Measurements from ENCODE around the gene THAP12. TPM values are rescaled to one million over a fixed set of nuclear protein-coding genes. Genes with fewer than 3 reads are reported as not detected.

THAP12 gene
- total RNA-seq, 1 donor = 44.5 TPM

GRCh38 chr11:76369406-76369805 is 11.5 kb downstream of the THAP12 start:
- Histone ChIP-seq H3K4me1 (ENCODE audit: insufficient read depth, low read length) (peaks cover 14% of the 10 kb centered on the region), H3K9me3 (ENCODE audit: low read depth, low read length) (no peaks in the 10 kb centered on the region), H3K4me3 (ENCODE audit: insufficient read depth, low read length) (no peak overlapping the region), H2AFZ (ENCODE audit: low read length) (no peak overlapping the region), H3K36me3 (ENCODE audit: insufficient read depth, low read length) (no peaks in the 10 kb centered on the region), H3K79me2 (ENCODE audit: insufficient read depth, low read length) (peaks cover 92% of the 10 kb centered on the region), H3K27me3 (ENCODE audit: insufficient read depth, low read length) (no peaks in the 10 kb centered on the region), H3K27ac (ENCODE audit: low read depth, low read length) (no peak overlapping the region), H4K20me1 (ENCODE audit: insufficient read depth, low read length) (peaks cover 16% of the 10 kb centered on the region), H3K4me2 (ENCODE audit: insufficient read depth, low read length) (no peak overlapping the region)
- DNase-seq (ENCODE audit: insufficient read length, low spot score, missing footprints) = no peak
- TF ChIP-seq, protein P1, sequence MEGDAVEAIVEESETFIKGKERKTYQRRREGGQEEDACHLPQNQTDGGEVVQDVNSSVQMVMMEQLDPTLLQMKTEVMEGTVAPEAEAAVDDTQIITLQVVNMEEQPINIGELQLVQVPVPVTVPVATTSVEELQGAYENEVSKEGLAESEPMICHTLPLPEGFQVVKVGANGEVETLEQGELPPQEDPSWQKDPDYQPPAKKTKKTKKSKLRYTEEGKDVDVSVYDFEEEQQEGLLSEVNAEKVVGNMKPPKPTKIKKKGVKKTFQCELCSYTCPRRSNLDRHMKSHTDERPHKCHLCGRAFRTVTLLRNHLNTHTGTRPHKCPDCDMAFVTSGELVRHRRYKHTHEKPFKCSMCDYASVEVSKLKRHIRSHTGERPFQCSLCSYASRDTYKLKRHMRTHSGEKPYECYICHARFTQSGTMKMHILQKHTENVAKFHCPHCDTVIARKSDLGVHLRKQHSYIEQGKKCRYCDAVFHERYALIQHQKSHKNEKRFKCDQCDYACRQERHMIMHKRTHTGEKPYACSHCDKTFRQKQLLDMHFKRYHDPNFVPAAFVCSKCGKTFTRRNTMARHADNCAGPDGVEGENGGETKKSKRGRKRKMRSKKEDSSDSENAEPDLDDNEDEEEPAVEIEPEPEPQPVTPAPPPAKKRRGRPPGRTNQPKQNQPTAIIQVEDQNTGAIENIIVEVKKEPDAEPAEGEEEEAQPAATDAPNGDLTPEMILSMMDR (IDR thresholded peaks at IDR 0.05; ENCODE audit: extremely low read depth, low read depth, low read length) = no peak

GRCh38 chr11:76368490-76368889 is 12.4 kb downstream of the THAP12 start:
- TF ChIP-seq, protein P1 (IDR thresholded peaks at IDR 0.05; ENCODE audit: extremely low read depth, low read depth, low read length) = no peak
- peaks cover 16% of the 10 kb centered on the region for H4K20me1 ChIP-seq (ENCODE audit: insufficient read depth, low read length)

GRCh38 chr11:76365038-76365679 is 15.8 kb downstream of the THAP12 start:
- TF ChIP-seq, protein P1 (IDR thresholded peaks at IDR 0.05; ENCODE audit: extremely low read depth, low read depth, low read length) = no peak
- H3K27ac ChIP-seq (ENCODE audit: low read depth, low read length) = no peak overlapping the region
- peaks cover 67% of the 10 kb centered on the region for H3K79me2 ChIP-seq (ENCODE audit: insufficient read depth, low read length)
- no peak overlapping the region for H3K4me2 ChIP-seq (ENCODE audit: insufficient read depth, low read length)
- no peak for DNase-seq (ENCODE audit: insufficient read length, low spot score, missing footprints)
- no peaks in the 10 kb centered on the region for H3K9me3 ChIP-seq (ENCODE audit: low read depth, low read length)
- peaks cover 13% of the 10 kb centered on the region for H4K20me1 ChIP-seq (ENCODE audit: insufficient read depth, low read length)
- no peak overlapping the region for H3K4me3 ChIP-seq (ENCODE audit: insufficient read depth, low read length)
- H3K36me3 ChIP-seq (ENCODE audit: insufficient read depth, low read length) = no peaks in the 10 kb centered on the region
- no peaks in the 10 kb centered on the region for H3K27me3 ChIP-seq (ENCODE audit: insufficient read depth, low read length)
- H3K4me1 ChIP-seq (ENCODE audit: insufficient read depth, low read length) = no peaks in the 10 kb centered on the region
- H2AFZ ChIP-seq (ENCODE audit: low read length) = no peak overlapping the region

More at GRCh38 chr11:76368490-76368889, 12.4 kb downstream of the THAP12 start:
- Histone ChIP-seq H3K79me2 (ENCODE audit: insufficient read depth, low read length) (peaks cover 89% of the 10 kb centered on the region), H3K9me3 (ENCODE audit: low read depth, low read length) (no peaks in the 10 kb centered on the region), H3K27ac (ENCODE audit: low read depth, low read length) (no peak overlapping the region), H3K4me3 (ENCODE audit: insufficient read depth, low read length) (no peak overlapping the region), H3K36me3 (ENCODE audit: insufficient read depth, low read length) (no peaks in the 10 kb centered on the region), H2AFZ (ENCODE audit: low read length) (no peak overlapping the region), H3K4me2 (ENCODE audit: insufficient read depth, low read length) (no peak overlapping the region), H3K27me3 (ENCODE audit: insufficient read depth, low read length) (no peaks in the 10 kb centered on the region), H3K4me1 (ENCODE audit: insufficient read depth, low read length) (peaks cover 9% of the 10 kb centered on the region)
- DNase-seq (ENCODE audit: insufficient read length, low spot score, missing footprints) = no peak

DNA sequence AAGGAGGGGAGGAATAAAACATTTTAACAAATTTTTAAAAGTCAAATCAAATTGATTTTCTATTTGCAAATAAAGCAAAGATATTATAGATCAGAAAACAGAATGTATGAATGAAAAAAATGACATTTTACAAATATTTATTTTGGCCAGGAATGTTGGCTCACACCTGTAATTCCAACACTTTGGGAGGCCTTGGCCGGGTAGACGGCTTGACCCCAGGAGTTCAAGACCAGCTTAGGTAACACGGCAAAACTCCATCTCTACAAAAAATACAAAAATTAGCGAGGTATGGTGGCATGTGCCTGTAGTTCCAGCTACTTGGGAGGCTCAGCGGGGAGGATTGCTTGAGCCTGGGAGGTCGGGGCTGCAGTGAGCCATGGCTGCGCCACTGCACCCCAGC is 18.2 kb downstream of the THAP12 start:
- DNase-seq (ENCODE audit: insufficient read length, low spot score, missing footprints) = no peak
- H2AFZ ChIP-seq (ENCODE audit: low read length) = no peak overlapping the region
- H3K79me2 ChIP-seq (ENCODE audit: insufficient read depth, low read length) = peaks cover 43% of the 10 kb centered on the region
- H3K4me2 ChIP-seq (ENCODE audit: insufficient read depth, low read length) = no peak overlapping the region
- H3K4me3 ChIP-seq (ENCODE audit: insufficient read depth, low read length) = no peak overlapping the region
- H4K20me1 ChIP-seq (ENCODE audit: insufficient read depth, low read length) = peaks cover 8% of the 10 kb centered on the region
- no peak overlapping the region for H3K27ac ChIP-seq (ENCODE audit: low read depth, low read length)
- TF ChIP-seq, protein P1 (IDR thresholded peaks at IDR 0.05; ENCODE audit: extremely low read depth, low read depth, low read length) = no peak
- H3K9me3 ChIP-seq (ENCODE audit: low read depth, low read length) = no peaks in the 10 kb centered on the region
- no peaks in the 10 kb centered on the region for H3K4me1 ChIP-seq (ENCODE audit: insufficient read depth, low read length)
- no peaks in the 10 kb centered on the region for H3K27me3 ChIP-seq (ENCODE audit: insufficient read depth, low read length)
- peaks cover 3% of the 10 kb centered on the region for H3K36me3 ChIP-seq (ENCODE audit: insufficient read depth, low read length)

Measured in osteoblast (primary cell).